ENCODE results near the gene ZNF334. TPM values are rescaled to one million over a fixed set of nuclear protein-coding genes. Genes with fewer than 3 reads are reported as not detected.

ZNF334 gene
- total RNA-seq, result 5.0 and 5.8 TPM in 2 replicates

- TF ChIP-seq CTCF (IDR thresholded peaks at IDR 0.05; ENCODE audit: extremely low read depth, low read depth, low read length), result no peak
- H3K79me2 ChIP-seq (ENCODE audit: insufficient read depth, low read length), result no peaks in the 10 kb centered on the region
- H4K20me1 ChIP-seq (ENCODE audit: insufficient read depth, low read length), result no peaks in the 10 kb centered on the region
- H3K4me2 ChIP-seq (ENCODE audit: insufficient read depth, low read length), result peak within 1 kb of the TSS; percentile 78
- H3K27me3 ChIP-seq (ENCODE audit: insufficient read depth, low read length), result peaks cover 4% of the 10 kb centered on the region
- peaks cover 3% of the 10 kb centered on the region for H3K4me1 ChIP-seq (ENCODE audit: insufficient read depth, low read length)
- H3K36me3 ChIP-seq (ENCODE audit: insufficient read depth, low read length), result no peaks in the 10 kb centered on the region
- H3K4me3 ChIP-seq (ENCODE audit: insufficient read depth, low read length), result peak within 1 kb of the TSS; percentile 80
- peaks cover 2% of the 10 kb centered on the region for H3K9me3 ChIP-seq (ENCODE audit: low read depth, low read length)
- peak within 1 kb of the TSS; percentile 93 for H2AFZ ChIP-seq (ENCODE audit: low read length)
- H3K27ac ChIP-seq (ENCODE audit: low read depth, low read length), result no peak within 1 kb of the TSS
- DNase-seq (ENCODE audit: insufficient read length, low spot score, missing footprints), result peak; percentile 54
These were observed at the start of gene ZNF334 for GRCh38 chr20:46512943-46513844. Gene ZNF334 (minus strand): TSS chr20:46513559. CDS start chr20:46512102, 1,457 bp downstream.

- H3K9me3 ChIP-seq (ENCODE audit: low read depth, low read length), result no peaks in the 10 kb centered on the region
- H4K20me1 ChIP-seq (ENCODE audit: insufficient read depth, low read length), result no peaks in the 10 kb centered on the region
- peak; percentile 86 for DNase-seq (ENCODE audit: insufficient read length, low spot score, missing footprints)
- H3K27ac ChIP-seq (ENCODE audit: low read depth, low read length), result no peak overlapping the region
- no peaks in the 10 kb centered on the region for H3K36me3 ChIP-seq (ENCODE audit: insufficient read depth, low read length)
- no peaks in the 10 kb centered on the region for H3K27me3 ChIP-seq (ENCODE audit: insufficient read depth, low read length)
- H2AFZ ChIP-seq (ENCODE audit: low read length), result peak overlapping the region; percentile 88
- peaks cover 16% of the 10 kb centered on the region for H3K4me1 ChIP-seq (ENCODE audit: insufficient read depth, low read length)
- H3K4me2 ChIP-seq (ENCODE audit: insufficient read depth, low read length), result peak overlapping the region; percentile 74
- H3K79me2 ChIP-seq (ENCODE audit: insufficient read depth, low read length), result no peaks in the 10 kb centered on the region
- H3K4me3 ChIP-seq (ENCODE audit: insufficient read depth, low read length), result peak overlapping the region; percentile 51
- peak; percentile 90 for TF ChIP-seq CTCF (IDR thresholded peaks at IDR 0.05; ENCODE audit: extremely low read depth, low read depth, low read length)
These were observed 49.2 kb upstream of the ZNF334 start for GRCh38 chr20:46562373-46563169.

- Histone ChIP-seq H3K36me3 (ENCODE audit: insufficient read depth, low read length) (no peaks in the 10 kb centered on the region), H3K9me3 (ENCODE audit: low read depth, low read length) (no peaks in the 10 kb centered on the region), H2AFZ (ENCODE audit: low read length) (peak overlapping the region; percentile 88), H4K20me1 (ENCODE audit: insufficient read depth, low read length) (no peaks in the 10 kb centered on the region), H3K4me3 (ENCODE audit: insufficient read depth, low read length) (peak overlapping the region; percentile 51), H3K4me2 (ENCODE audit: insufficient read depth, low read length) (peak overlapping the region; percentile 74), H3K79me2 (ENCODE audit: insufficient read depth, low read length) (no peaks in the 10 kb centered on the region), H3K27ac (ENCODE audit: low read depth, low read length) (no peak overlapping the region), H3K27me3 (ENCODE audit: insufficient read depth, low read length) (no peaks in the 10 kb centered on the region), H3K4me1 (ENCODE audit: insufficient read depth, low read length) (peaks cover 20% of the 10 kb centered on the region)
- DNase-seq (ENCODE audit: insufficient read length, low spot score, missing footprints), result no peak
- no peak for TF ChIP-seq CTCF (IDR thresholded peaks at IDR 0.05; ENCODE audit: extremely low read depth, low read depth, low read length)
These were observed 48.6 kb upstream of the ZNF334 start for GRCh38 chr20:46562009-46562372.
